ENCODE data around the gene GBX1.

GBX1 gene

DNA sequence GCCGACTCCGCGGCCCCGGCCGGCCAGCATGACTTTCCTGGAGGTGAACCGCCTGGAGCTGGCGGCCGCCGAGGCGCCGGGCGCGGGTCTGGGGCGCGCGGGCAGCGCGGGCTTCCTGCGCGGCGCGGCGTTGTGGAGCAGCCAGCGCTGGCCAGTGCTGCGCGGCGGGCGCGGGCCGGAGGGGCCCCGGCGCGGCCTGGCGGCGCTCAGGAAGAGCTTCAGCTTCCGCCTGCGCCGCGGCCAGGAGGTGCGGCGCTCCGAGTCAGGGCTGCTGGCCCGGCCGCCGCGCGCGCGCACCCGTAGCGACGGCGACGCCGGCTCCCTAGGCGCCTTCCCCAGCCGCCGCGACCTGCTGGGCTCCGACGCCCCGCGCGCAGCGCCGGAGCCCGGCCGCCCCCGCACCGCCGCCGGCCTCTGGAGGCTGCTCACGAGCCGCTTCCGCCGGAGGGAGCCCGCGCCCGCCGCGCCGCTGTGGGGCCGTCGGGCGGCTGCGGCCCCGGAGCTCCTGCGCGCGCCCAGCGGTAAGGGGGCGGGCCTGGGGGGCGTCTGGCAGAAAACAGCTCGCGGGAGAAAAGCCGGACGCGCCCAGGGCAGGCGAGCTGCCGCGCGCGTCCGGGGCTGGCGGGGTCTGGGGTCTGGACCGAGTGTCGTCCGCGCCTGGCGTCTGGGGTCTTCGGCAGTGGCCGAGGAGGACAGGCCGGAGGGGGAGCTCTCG is 52.2 kb downstream of the GBX1 start:
- no peak overlapping the region for H3K4me2 ChIP-seq (ENCODE audit: low read depth, low read length, poor library complexity, severe bottlenecking)
- H4K20me1 ChIP-seq (ENCODE audit: insufficient read depth, low read length, poor library complexity, severe bottlenecking), result peaks cover 12% of the 10 kb centered on the region
- no peaks in the 10 kb centered on the region for H3K9me3 ChIP-seq (ENCODE audit: insufficient read depth, low read depth, low read length)
- H3K9me2 ChIP-seq (replicated peaks; ENCODE audit: low read depth, low read length), result no peaks in the 10 kb centered on the region
- H3K4me1 ChIP-seq (ENCODE audit: insufficient read depth, low read length, poor library complexity, severe bottlenecking), result no peaks in the 10 kb centered on the region
- no peak overlapping the region for H2AFZ ChIP-seq (ENCODE audit: low read length)
- H3K4me3 ChIP-seq (ENCODE audit: low read length, poor library complexity, severe bottlenecking), result no peak overlapping the region
- no peak overlapping the region for H3K9ac ChIP-seq (ENCODE audit: low read depth, low read length, poor library complexity, severe bottlenecking)
- no peak for TF ChIP-seq CTCF (conservative IDR thresholded peaks at IDR 0.05; ENCODE audit: low read length)
- TF ChIP-seq EZH2phosphoT487 (IDR thresholded peaks at IDR 0.05; ENCODE audit: borderline replicate concordance), result no peak
- no peaks in the 10 kb centered on the region for H3K27me3 ChIP-seq (ENCODE audit: insufficient read depth, low read length, poor library complexity, severe bottlenecking)
- no peaks in the 10 kb centered on the region for H3F3A ChIP-seq (ENCODE audit: low read depth)
- peaks cover 13% of the 10 kb centered on the region; the same call in 1 of the 2 replicates for H3K79me2 ChIP-seq (ENCODE audit: insufficient read depth, low read length)
- H3K36me3 ChIP-seq (ENCODE audit: insufficient read depth, low read length), result peaks cover 23% of the 10 kb centered on the region; the same call in 1 of the 2 replicates

DNA sequence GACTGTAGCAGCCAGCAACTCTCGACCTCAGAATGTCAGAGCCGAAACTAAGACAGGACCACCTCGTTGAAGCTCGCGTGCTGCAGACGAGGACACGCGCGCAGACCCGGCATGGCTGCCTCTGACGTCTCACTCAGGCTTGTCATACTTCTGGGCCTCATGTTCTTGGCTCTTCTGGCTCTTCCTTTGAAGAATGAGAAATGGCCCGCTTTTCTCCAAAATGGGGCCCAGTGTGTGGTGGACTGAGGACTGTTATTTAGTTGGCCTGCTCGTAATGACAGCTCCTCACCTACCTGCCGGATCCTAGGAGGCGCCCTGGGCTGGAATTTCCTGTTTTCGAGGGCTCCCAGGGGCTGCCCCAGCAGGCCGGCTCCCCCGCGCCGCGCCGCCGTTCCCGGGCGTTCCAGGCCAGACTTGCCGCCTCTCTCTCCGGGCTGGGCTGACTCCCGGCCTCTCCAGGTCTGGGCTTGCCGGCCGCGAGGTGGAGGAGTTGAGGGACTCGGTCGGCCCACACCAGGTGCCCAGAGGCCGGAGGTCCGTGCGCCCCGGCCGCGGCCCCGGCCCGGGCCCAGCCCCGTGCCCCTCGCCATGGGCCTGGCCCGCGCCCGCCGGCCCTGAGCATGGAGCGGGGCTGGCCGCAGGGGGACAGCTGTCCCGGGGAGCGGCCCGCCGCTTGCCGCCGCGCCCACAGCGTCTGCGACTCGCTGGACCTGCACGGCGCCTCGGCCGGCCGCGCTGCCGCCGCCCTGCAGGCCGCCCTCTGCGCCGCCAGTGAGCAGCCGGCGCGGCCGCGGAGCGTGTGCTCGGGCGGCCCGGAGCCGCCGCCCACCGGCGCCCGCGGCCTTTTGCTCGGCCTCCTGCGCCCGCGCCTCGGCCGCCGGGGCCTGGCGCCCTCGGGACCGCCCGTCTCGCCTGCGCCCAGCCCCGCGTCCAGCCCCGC is 53.1 kb downstream of the GBX1 start:
- Histone ChIP-seq H3K79me2 (ENCODE audit: insufficient read depth, low read length) (peaks cover 13% of the 10 kb centered on the region; the same call in 1 of the 2 replicates), H3K4me3 (ENCODE audit: low read length, poor library complexity, severe bottlenecking) (no peak overlapping the region)

More for the DNA sequence above, 53.1 kb downstream of the GBX1 start:
- Histone ChIP-seq H3K9ac (ENCODE audit: low read depth, low read length, poor library complexity, severe bottlenecking) (no peak overlapping the region), H3K27me3 (ENCODE audit: insufficient read depth, low read length, poor library complexity, severe bottlenecking) (no peaks in the 10 kb centered on the region), H3K4me2 (ENCODE audit: low read depth, low read length, poor library complexity, severe bottlenecking) (no peak overlapping the region), H2AFZ (ENCODE audit: low read length) (no peak overlapping the region), H3K9me3 (ENCODE audit: insufficient read depth, low read depth, low read length) (no peaks in the 10 kb centered on the region), H3F3A (ENCODE audit: low read depth) (no peaks in the 10 kb centered on the region), H3K36me3 (ENCODE audit: insufficient read depth, low read length) (peaks cover 15% of the 10 kb centered on the region; the same call in 1 of the 2 replicates), H4K20me1 (ENCODE audit: insufficient read depth, low read length, poor library complexity, severe bottlenecking) (peaks cover 12% of the 10 kb centered on the region), H3K4me1 (ENCODE audit: insufficient read depth, low read length, poor library complexity, severe bottlenecking) (no peaks in the 10 kb centered on the region), H3K9me2 (replicated peaks; ENCODE audit: low read depth, low read length) (no peaks in the 10 kb centered on the region)
- TF ChIP-seq CTCF (conservative IDR thresholded peaks at IDR 0.05; ENCODE audit: low read length), result no peak
- TF ChIP-seq EZH2phosphoT487 (IDR thresholded peaks at IDR 0.05; ENCODE audit: borderline replicate concordance), result no peak

Data from Loucy (cell line).